Measurements from ENCODE around the gene GPR157.

- TF ChIP-seq POLR2A (IDR thresholded peaks at IDR 0.05) = no peak
- TF ChIP-seq, protein P1, sequence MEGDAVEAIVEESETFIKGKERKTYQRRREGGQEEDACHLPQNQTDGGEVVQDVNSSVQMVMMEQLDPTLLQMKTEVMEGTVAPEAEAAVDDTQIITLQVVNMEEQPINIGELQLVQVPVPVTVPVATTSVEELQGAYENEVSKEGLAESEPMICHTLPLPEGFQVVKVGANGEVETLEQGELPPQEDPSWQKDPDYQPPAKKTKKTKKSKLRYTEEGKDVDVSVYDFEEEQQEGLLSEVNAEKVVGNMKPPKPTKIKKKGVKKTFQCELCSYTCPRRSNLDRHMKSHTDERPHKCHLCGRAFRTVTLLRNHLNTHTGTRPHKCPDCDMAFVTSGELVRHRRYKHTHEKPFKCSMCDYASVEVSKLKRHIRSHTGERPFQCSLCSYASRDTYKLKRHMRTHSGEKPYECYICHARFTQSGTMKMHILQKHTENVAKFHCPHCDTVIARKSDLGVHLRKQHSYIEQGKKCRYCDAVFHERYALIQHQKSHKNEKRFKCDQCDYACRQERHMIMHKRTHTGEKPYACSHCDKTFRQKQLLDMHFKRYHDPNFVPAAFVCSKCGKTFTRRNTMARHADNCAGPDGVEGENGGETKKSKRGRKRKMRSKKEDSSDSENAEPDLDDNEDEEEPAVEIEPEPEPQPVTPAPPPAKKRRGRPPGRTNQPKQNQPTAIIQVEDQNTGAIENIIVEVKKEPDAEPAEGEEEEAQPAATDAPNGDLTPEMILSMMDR (IDR thresholded peaks at IDR 0.05) = no peak
Measured at GRCh38 chr1:9085306-9085940, 43.5 kb downstream of the GPR157 start.

All from uterus (tissue), 2 donors.